Natural killer cell (primary cell): Measurements from ENCODE around the gene PPFIA1. TPM values are rescaled to one million over a fixed set of nuclear protein-coding genes. Genes with fewer than 3 reads are reported as not detected.

Source experiments
- ATAC-seq, 3 donors: fragments of 150-1000 bp in 2 of 3; fragments of 200-7000 bp in 1 of 3; cut with Tn5 transposase; 1 replicate in 1 of 3; 2 replicates in 2 of 3; pipeline ENCODE4 v1.10.0; 2021; ENCODE audit warnings: mild to moderate bottlenecking in 2 of 3, moderate library complexity in 2 of 3
- DNase-seq, 2 donors: peaks; one replicate each; pipeline versions ENCODE4 v3.0.0 to v3.0.0-alpha.2; 2013 to 2021; ENCODE audit warnings: mixed read lengths in 1 of 2
- H3K27ac ChIP-seq: one replicate; pipeline ENCODE4 v1.5.1; 2013; ENCODE audit warnings: mild to moderate bottlenecking, low read length
- H3K27me3 ChIP-seq: one replicate; pipeline ENCODE4 v1.6.1; 2013; ENCODE audit warnings: low read length; ENCODE audit not compliant: control insufficient read depth, insufficient read depth
- H3K36me3 ChIP-seq: one replicate; pipeline ENCODE4 v1.6.1; 2013; ENCODE audit warnings: low read length; ENCODE audit not compliant: control insufficient read depth, insufficient read depth
- H3K4me1 ChIP-seq: one replicate; pipeline ENCODE4 v1.6.1; 2013; ENCODE audit warnings: low read length; ENCODE audit not compliant: control insufficient read depth, insufficient read depth
- H3K4me3 ChIP-seq: one replicate; pipeline ENCODE4 v1.5.1; 2013; ENCODE audit warnings: low read length
- H3K9me3 ChIP-seq: one replicate; pipeline ENCODE4 v1.6.1; 2013; ENCODE audit warnings: low read length; ENCODE audit not compliant: control insufficient read depth, insufficient read depth
- H3K27ac Mint-ChIP-seq, 2 donors: one replicate each; pipeline ENCODE4 v1.8.0; 2022; ENCODE audit warnings: mild to moderate bottlenecking in 2 of 2, mixed read lengths in 2 of 2, moderate library complexity in 1 of 2
- H3K27me3 Mint-ChIP-seq, 2 donors: one replicate each; pipeline ENCODE4 v1.8.0; 2022; ENCODE audit warnings: low read depth in 2 of 2, mixed read lengths in 2 of 2
- H3K36me3 Mint-ChIP-seq: one replicate; pipeline ENCODE4 v1.8.0; 2022; ENCODE audit warnings: mixed read lengths
- H3K4me1 Mint-ChIP-seq, 2 donors: one replicate each; pipeline ENCODE4 v1.8.0; 2022; ENCODE audit warnings: mixed read lengths in 2 of 2
- H3K4me3 Mint-ChIP-seq: one replicate; pipeline ENCODE4 v1.8.0; 2022; ENCODE audit warnings: mild to moderate bottlenecking, moderate library complexity, mixed read lengths
- H3K9me3 Mint-ChIP-seq, 2 donors: one replicate each; pipeline ENCODE4 v1.8.0; 2022; ENCODE audit warnings: mixed read lengths in 2 of 2
- CTCF ChIP-seq: fragments of 200-600 bp; IDR thresholded peaks from one replicate; pipeline ENCODE4 v1.8.0; 2022; ENCODE audit warnings: antibody characterized with exemption
- WGBS: methylation state at CpG from one replicate; pipeline ENCODE4 v1.1.7; 2013; ENCODE audit warnings: missing lambda C conversion rate; ENCODE audit not compliant: insufficient coverage; 5-methylcytosine and 5-hydroxymethylcytosine counted together
- intact Hi-C: fragments of 100-400 bp; cut with micrococcal nuclease; formaldehyde crosslinking; loops from one replicate; pipeline ENCODE4 v1.14.2; 2022
- total RNA-seq, 4 donors: library from RNA; stranded (reverse); fragments of 120-200 nt in 1 of 4; gene quantifications; one replicate each; pipeline versions ENCODE4 v1.2.3 to v1.2.4, GENCODE V29; 2013 to 2022

The PPFIA1 gene
- total RNA-seq, 3 donors from 2014 or later (not counting 1 experiment from before 2014, with no cell fraction given) = 42.1 to 75.4 (median 51.7) TPM

GRCh38 chr11:70343636-70344035 is 73.1 kb downstream of the PPFIA1 start:
- Mint-ChIP-seq H3K4me1 (peaks cover 0 to 6% of the 10 kb centered on the region in 2 donors), H3K27me3 (no peaks in the 10 kb centered on the region), H3K36me3 (no peaks in the 10 kb centered on the region), H3K4me3 (no peak overlapping the region), H3K9me3 (no peaks in the 10 kb centered on the region), H3K27ac (no peak overlapping the region)
- no peak overlapping the region for H3K27ac ChIP-seq
- intact Hi-C loops = no loop called here
- TF ChIP-seq CTCF = no peak
- DNase-seq = no peak
- no peak for ATAC-seq
- no peaks in the 10 kb centered on the region for H3K27me3 ChIP-seq
- no peaks in the 10 kb centered on the region for H3K4me1 ChIP-seq
- 98% methylated on average over 10 of the region's 11 CpGs for WGBS
- H3K36me3 ChIP-seq = peaks cover 61% of the 10 kb centered on the region
- no peaks in the 10 kb centered on the region for H3K9me3 ChIP-seq
- no peak overlapping the region for H3K4me3 ChIP-seq

- ATAC-seq = no peak
- no peak for TF ChIP-seq CTCF
- Mint-ChIP-seq H3K27ac (no peak overlapping the region), H3K36me3 (no peaks in the 10 kb centered on the region), H3K4me3 (no peak overlapping the region), H3K9me3 (no peaks in the 10 kb centered on the region), H3K4me1 (peaks cover 15 to 17% of the 10 kb centered on the region in 2 donors), H3K27me3 (no peaks in the 10 kb centered on the region)
- no peak for DNase-seq
- Histone ChIP-seq H3K36me3 (peaks cover 48% of the 10 kb centered on the region), H3K27ac (no peak overlapping the region), H3K4me3 (no peak overlapping the region), H3K9me3 (no peaks in the 10 kb centered on the region), H3K27me3 (no peaks in the 10 kb centered on the region), H3K4me1 (peaks cover 16% of the 10 kb centered on the region)
- 97% methylated on average over 11 of the region's 12 CpGs for WGBS
- intact Hi-C loops = no loop called here
Measured at GRCh38 chr11:70348191-70348590, 77.7 kb downstream of the PPFIA1 start.

- Mint-ChIP-seq H3K27ac (no peak overlapping the region), H3K27me3 (no peaks in the 10 kb centered on the region), H3K9me3 (no peaks in the 10 kb centered on the region), H3K4me1 (peaks cover 19 to 21% of the 10 kb centered on the region in 2 donors), H3K4me3 (no peak overlapping the region), H3K36me3 (no peaks in the 10 kb centered on the region)
- WGBS = 89% methylated on average over 1 of the region's 1 CpG
- no peaks in the 10 kb centered on the region for H3K9me3 ChIP-seq
- no peak overlapping the region for H3K27ac ChIP-seq
- DNase-seq (no peak), ATAC-seq (no peak)
- peaks cover 43% of the 10 kb centered on the region for H3K36me3 ChIP-seq
- no peak overlapping the region for H3K4me3 ChIP-seq
- TF ChIP-seq CTCF = no peak
- intact Hi-C loops = no loop called here
- no peaks in the 10 kb centered on the region for H3K27me3 ChIP-seq
- peaks cover 18% of the 10 kb centered on the region for H3K4me1 ChIP-seq
Measured at GRCh38 chr11:70348608-70349007, 78.1 kb downstream of the PPFIA1 start.

- intact Hi-C loops = loop anchor here (2.0 kb wide), 1 partner anchor 15 kb away; no protein-coding TSS in a partner anchor
- Mint-ChIP-seq H3K4me3 (peak overlapping the region; percentile 71), H3K36me3 (peaks cover 14% of the 10 kb centered on the region), H3K4me1 (peaks cover 33 to 36% of the 10 kb centered on the region in 2 donors), H3K9me3 (no peaks in the 10 kb centered on the region), H3K27me3 (no peaks in the 10 kb centered on the region), H3K27ac (peak overlapping the region; percentile 59 to 90)
- WGBS = 100% methylated on average over 3 of the region's 3 CpGs
- Histone ChIP-seq H3K27me3 (no peaks in the 10 kb centered on the region), H3K36me3 (peaks cover 43% of the 10 kb centered on the region), H3K4me3 (no peak overlapping the region), H3K4me1 (peaks cover 26% of the 10 kb centered on the region), H3K27ac (no peak overlapping the region), H3K9me3 (no peaks in the 10 kb centered on the region)
- no peak for DNase-seq
- no peak for TF ChIP-seq CTCF
- ATAC-seq = no peak
Measured at GRCh38 chr11:70351646-70352045, 81.2 kb downstream of the PPFIA1 start.
